Gastrocnemius medialis (tissue), 4 donors: ENCODE results near the gene LRRC61.

Experiments
- POLR2A ChIP-seq, 2 donors: fragments of 450-650 bp; IDR thresholded peaks; one replicate each; pipeline ENCODE4 v1.6.1; 2017; ENCODE audit warnings: antibody characterized with exemption in 2 of 2, mild to moderate bottlenecking in 2 of 2, moderate library complexity in 2 of 2
- TF ChIP-seq, protein P1 (sequence below), 5 experiments: fragments of 450-650 bp in 3 of 5; fragments of 200-600 bp in 2 of 5; sonication (generic) in 2 of 5; IDR thresholded peaks in 4 of 5; conservative IDR thresholded peaks in 1 of 5; 1 replicate in 4 of 5; 2 replicates in 1 of 5; pipeline ENCODE4 v1.5.1; 2016 to 2019; ENCODE audit warnings: antibody characterized with exemption in 5 of 5, mild to moderate bottlenecking in 3 of 5, moderate library complexity in 3 of 5

DNA sequence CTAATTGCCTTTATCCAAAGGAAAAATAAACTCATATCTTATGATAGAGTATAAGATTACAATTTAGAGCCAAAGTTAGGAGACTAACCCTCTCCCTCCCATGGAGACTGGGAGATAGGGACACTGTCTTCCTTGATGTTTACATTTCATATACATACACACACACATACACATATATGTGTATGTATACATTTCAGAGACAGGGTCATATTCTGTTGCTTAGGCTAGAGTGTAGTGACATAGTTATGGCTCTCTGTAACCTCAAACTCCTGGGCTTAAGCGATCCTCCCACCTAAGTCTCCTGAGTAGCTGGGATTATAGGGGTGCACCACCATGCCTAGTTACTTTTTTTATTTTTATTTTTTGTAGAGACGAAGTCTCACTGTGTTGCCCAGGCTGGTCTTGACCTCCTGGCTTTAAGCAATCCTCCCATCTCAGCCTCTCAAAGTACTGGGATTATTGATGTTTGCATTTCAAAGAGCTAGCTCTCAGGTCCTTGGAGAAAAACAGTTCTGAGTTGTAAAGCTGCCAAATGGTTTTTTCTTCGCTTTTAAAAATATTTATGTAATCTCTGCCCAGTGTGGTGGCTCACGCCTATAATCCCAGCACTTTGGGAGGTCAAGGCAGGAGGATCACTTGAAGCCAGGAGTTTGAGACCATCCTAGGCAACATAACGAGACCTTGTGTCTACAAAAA lies 37.4 kb downstream of the LRRC61 start:
- TF ChIP-seq, protein P1, sequence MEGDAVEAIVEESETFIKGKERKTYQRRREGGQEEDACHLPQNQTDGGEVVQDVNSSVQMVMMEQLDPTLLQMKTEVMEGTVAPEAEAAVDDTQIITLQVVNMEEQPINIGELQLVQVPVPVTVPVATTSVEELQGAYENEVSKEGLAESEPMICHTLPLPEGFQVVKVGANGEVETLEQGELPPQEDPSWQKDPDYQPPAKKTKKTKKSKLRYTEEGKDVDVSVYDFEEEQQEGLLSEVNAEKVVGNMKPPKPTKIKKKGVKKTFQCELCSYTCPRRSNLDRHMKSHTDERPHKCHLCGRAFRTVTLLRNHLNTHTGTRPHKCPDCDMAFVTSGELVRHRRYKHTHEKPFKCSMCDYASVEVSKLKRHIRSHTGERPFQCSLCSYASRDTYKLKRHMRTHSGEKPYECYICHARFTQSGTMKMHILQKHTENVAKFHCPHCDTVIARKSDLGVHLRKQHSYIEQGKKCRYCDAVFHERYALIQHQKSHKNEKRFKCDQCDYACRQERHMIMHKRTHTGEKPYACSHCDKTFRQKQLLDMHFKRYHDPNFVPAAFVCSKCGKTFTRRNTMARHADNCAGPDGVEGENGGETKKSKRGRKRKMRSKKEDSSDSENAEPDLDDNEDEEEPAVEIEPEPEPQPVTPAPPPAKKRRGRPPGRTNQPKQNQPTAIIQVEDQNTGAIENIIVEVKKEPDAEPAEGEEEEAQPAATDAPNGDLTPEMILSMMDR (IDR thresholded peaks at IDR 0.05 in 4 of 5, conservative IDR thresholded peaks at IDR 0.05 in 1 of 5) = no peak
- TF ChIP-seq POLR2A (IDR thresholded peaks at IDR 0.05) = no peak
